B cell (primary cell): ENCODE measurements around the gene BLACAT1. TPM values are rescaled to one million over a fixed set of nuclear protein-coding genes. Genes with fewer than 3 reads are reported as not detected.

Experiments
- ATAC-seq: fragments of 200-7000 bp; cut with Tn5 transposase; one replicate; pipeline ENCODE4 v1.10.0; 2021; ENCODE audit warnings: low read depth, mild to moderate bottlenecking, moderate number of reproducible peaks, moderate library complexity
- CTCF ChIA-PET: fragments of 350-600 bp; sonication (Branson Sonifier 250); formaldehyde crosslinking; loops from one replicate; lab custom pipeline; 2021; ENCODE audit warnings: antibody characterized with exemption, inconsistent platforms; lab: Charles Lee
- POLR2A ChIA-PET: fragments of 350-600 bp; sonication (Branson Sonifier 250); formaldehyde crosslinking; loops from one replicate; lab custom pipeline; 2021; ENCODE audit warnings: antibody characterized with exemption; lab: Charles Lee
- DNase-seq: peaks from one replicate; pipeline ENCODE4 v3.0.0; 2013
- H2AFZ ChIP-seq: 2 replicates; pipeline ENCODE4 v1.6.1; 2012; ENCODE audit warnings: mild to moderate bottlenecking, low read depth, low read length; ENCODE audit not compliant: insufficient read depth, poor library complexity, severe bottlenecking
- H3K27ac ChIP-seq, 2 donors: 1 replicate in 1 of 2; 2 replicates in 1 of 2; pipeline ENCODE4 v1.5.1; 2012 to 2013; ENCODE audit warnings: low read length in 2 of 2, mild to moderate bottlenecking in 2 of 2, moderate library complexity in 1 of 2
- H3K27me3 ChIP-seq, 4 experiments: fragments of 200-600 bp in 1 of 4; sonication (generic) in 1 of 4; replicated peaks in 1 of 4; 1 replicate in 2 of 4; 2 replicates in 2 of 4; pipeline versions ENCODE4 v1.6.1 to v1.7.0; 2013 to 2016; ENCODE audit warnings: low read length in 3 of 4, mild to moderate bottlenecking in 2 of 4, mixed read lengths in 1 of 4, moderate library complexity in 1 of 4; ENCODE audit not compliant: insufficient read depth in 4 of 4, control insufficient read depth in 3 of 4; ENCODE audit errors: control extremely low read depth in 1 of 4
- H3K36me3 ChIP-seq, 2 experiments: replicated peaks in 1 of 2; 1 replicate in 1 of 2; 2 replicates in 1 of 2; pipeline versions ENCODE4 v1.6.1 to v1.7.1; 2013; ENCODE audit warnings: low read length in 1 of 2; ENCODE audit not compliant: insufficient read depth in 2 of 2, control insufficient read depth in 1 of 2; ENCODE audit errors: control extremely low read depth in 1 of 2, extremely low read depth in 1 of 2
- H3K4me1 ChIP-seq, 2 donors: fragments of 200-600 bp in 1 of 2; sonication (generic) in 1 of 2; 1 replicate in 1 of 2; 2 replicates in 1 of 2; pipeline versions ENCODE4 v1.5.1 to v1.6.1; 2013 to 2017; ENCODE audit warnings: low read length in 2 of 2; ENCODE audit not compliant: control insufficient read depth in 2 of 2, insufficient read depth in 2 of 2
- H3K4me2 ChIP-seq: replicated peaks from 2 replicates; pipeline ENCODE3; 2012; ENCODE audit warnings: mild to moderate bottlenecking, low read depth, low read length; ENCODE audit not compliant: poor library complexity, severe bottlenecking
- H3K4me3 ChIP-seq, 5 experiments: fragments of 200-600 bp in 1 of 5; sonication (generic) in 1 of 5; 1 replicate in 3 of 5; 2 replicates in 2 of 5; pipeline versions ENCODE4 v1.5.1 to v1.7.0; 2011 to 2016; ENCODE audit warnings: low read length in 4 of 5, mild to moderate bottlenecking in 4 of 5, low read depth in 2 of 5, control low read depth in 1 of 5, moderate library complexity in 1 of 5; ENCODE audit not compliant: insufficient read depth in 1 of 5; ENCODE audit errors: control extremely low read depth in 1 of 5, extremely low read depth in 1 of 5
- H3K79me2 ChIP-seq: fragments of 200-600 bp; sonication (generic); one replicate; pipeline ENCODE4 v1.6.0; 2016; ENCODE audit warnings: low read length; ENCODE audit not compliant: control insufficient read depth, insufficient read depth
- H3K9ac ChIP-seq: fragments of 200-600 bp; sonication (generic); 2 replicates; pipeline ENCODE4 v1.6.1; 2017; ENCODE audit warnings: mild to moderate bottlenecking, low read length, moderate library complexity
- H3K9me3 ChIP-seq, 3 donors: one replicate each; pipeline versions ENCODE4 v1.6.1 to v1.7.1; 2013; ENCODE audit warnings: low read length in 2 of 3; ENCODE audit not compliant: control insufficient read depth in 2 of 3, insufficient read depth in 1 of 3; ENCODE audit errors: control extremely low read depth in 1 of 3
- H4K20me1 ChIP-seq: 2 replicates; pipeline ENCODE4 v1.6.0; 2012; ENCODE audit warnings: mild to moderate bottlenecking, low read length; ENCODE audit not compliant: insufficient read depth, control insufficient read depth, poor library complexity, severe bottlenecking
- H3K27ac Mint-ChIP-seq: one replicate; pipeline ENCODE4 v1.8.0; 2021; ENCODE audit warnings: mixed read lengths
- H3K27me3 Mint-ChIP-seq: one replicate; pipeline ENCODE4 v1.8.0; 2021; ENCODE audit warnings: mixed read lengths
- H3K4me1 Mint-ChIP-seq: one replicate; pipeline ENCODE4 v1.8.0; 2021; ENCODE audit warnings: mixed read lengths
- H3K4me3 Mint-ChIP-seq: one replicate; pipeline ENCODE4 v1.8.0; 2021; ENCODE audit warnings: mixed read lengths
- H3K9me3 Mint-ChIP-seq: one replicate; pipeline ENCODE4 v1.8.0; 2022; ENCODE audit warnings: mixed read lengths; ENCODE audit not compliant: insufficient read depth
- EZH2 ChIP-seq: IDR thresholded peaks from 2 replicates; pipeline ENCODE4 v1.6.1; 2012; ENCODE audit warnings: borderline replicate concordance, low read depth, mild to moderate bottlenecking, moderate library complexity, low read length; ENCODE audit not compliant: insufficient read depth, poor library complexity, severe bottlenecking
- WGBS: methylation state at CpG from one replicate; pipeline ENCODE4 v1.1.5; 2013; ENCODE audit warnings: missing lambda C conversion rate; ENCODE audit not compliant: insufficient coverage; 5-methylcytosine and 5-hydroxymethylcytosine counted together
- intact Hi-C: fragments of 100-400 bp; cut with micrococcal nuclease; formaldehyde crosslinking; loops from one replicate; pipeline ENCODE4 v1.10.0; 2022
- polyA plus RNA-seq: library from polyadenylated mRNA; depleted of rRNA; stranded (reverse); fragments of >200 nt; gene quantifications from 2 replicates; pipeline ENCODE4 v1.2.3, GENCODE V29; 2012
- total RNA-seq, 2 donors: library from RNA; stranded (reverse); fragments of 120-200 nt in 1 of 2; gene quantifications; 1 replicate in 1 of 2; 2 replicates in 1 of 2; pipeline versions ENCODE4 v1.2.3 to v1.2.4, GENCODE V29; 2013 to 2022
- TF ChIP-seq, protein P1 (sequence below): fragments of 200-600 bp; IDR thresholded peaks from one replicate; pipeline ENCODE4 v1.8.0; 2022; ENCODE audit warnings: antibody characterized with exemption, mild to moderate bottlenecking

The BLACAT1 gene
- total and polyA plus RNA-seq, 2 donors (not counting 1 experiment from before 2014, with no cell fraction given), result 0.03 TPM; not detected in 1

GRCh38 chr1:205497351-205497750, 41.5 kb upstream of the BLACAT1 start:
- Histone ChIP-seq H3K4me2 (no peak overlapping the region), H3K9ac (no peak overlapping the region), H3K27ac (no peak overlapping the region), H3K27me3 (peaks cover 0 to 28% (median 9%) of the 10 kb centered on the region in 4 experiments), H3K4me1 (no peaks in the 10 kb centered on the region), H3K36me3 (no peaks in the 10 kb centered on the region), H3K9me3 (no peaks in the 10 kb centered on the region), H3K79me2 (no peaks in the 10 kb centered on the region), H3K4me3 (no peak overlapping the region), H4K20me1 (no peaks in the 10 kb centered on the region), H2AFZ (no peak overlapping the region)
- ChIA-PET CTCF (interaction anchor here (3.0 to 6.7 kb wide), 3 partner anchors 10 to 143 kb away, joined by 10 to 46 read pairs (median 20); no protein-coding TSS in a partner anchor), POLR2A (no interaction called here)
- H3K4me3 Mint-ChIP-seq, result no peak overlapping the region
- TF ChIP-seq EZH2, result no peak
- TF ChIP-seq, protein P1, sequence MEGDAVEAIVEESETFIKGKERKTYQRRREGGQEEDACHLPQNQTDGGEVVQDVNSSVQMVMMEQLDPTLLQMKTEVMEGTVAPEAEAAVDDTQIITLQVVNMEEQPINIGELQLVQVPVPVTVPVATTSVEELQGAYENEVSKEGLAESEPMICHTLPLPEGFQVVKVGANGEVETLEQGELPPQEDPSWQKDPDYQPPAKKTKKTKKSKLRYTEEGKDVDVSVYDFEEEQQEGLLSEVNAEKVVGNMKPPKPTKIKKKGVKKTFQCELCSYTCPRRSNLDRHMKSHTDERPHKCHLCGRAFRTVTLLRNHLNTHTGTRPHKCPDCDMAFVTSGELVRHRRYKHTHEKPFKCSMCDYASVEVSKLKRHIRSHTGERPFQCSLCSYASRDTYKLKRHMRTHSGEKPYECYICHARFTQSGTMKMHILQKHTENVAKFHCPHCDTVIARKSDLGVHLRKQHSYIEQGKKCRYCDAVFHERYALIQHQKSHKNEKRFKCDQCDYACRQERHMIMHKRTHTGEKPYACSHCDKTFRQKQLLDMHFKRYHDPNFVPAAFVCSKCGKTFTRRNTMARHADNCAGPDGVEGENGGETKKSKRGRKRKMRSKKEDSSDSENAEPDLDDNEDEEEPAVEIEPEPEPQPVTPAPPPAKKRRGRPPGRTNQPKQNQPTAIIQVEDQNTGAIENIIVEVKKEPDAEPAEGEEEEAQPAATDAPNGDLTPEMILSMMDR, result no peak
- intact Hi-C loops, result no loop called here
- no peaks in the 10 kb centered on the region for H3K9me3 Mint-ChIP-seq
- DNase-seq (no peak), ATAC-seq (no peak)
- no peak overlapping the region for H3K27ac Mint-ChIP-seq
- no peaks in the 10 kb centered on the region for H3K4me1 Mint-ChIP-seq
- 87% methylated on average over 5 of the region's 7 CpGs for WGBS
- H3K27me3 Mint-ChIP-seq, result peaks cover 42% of the 10 kb centered on the region

DNA sequence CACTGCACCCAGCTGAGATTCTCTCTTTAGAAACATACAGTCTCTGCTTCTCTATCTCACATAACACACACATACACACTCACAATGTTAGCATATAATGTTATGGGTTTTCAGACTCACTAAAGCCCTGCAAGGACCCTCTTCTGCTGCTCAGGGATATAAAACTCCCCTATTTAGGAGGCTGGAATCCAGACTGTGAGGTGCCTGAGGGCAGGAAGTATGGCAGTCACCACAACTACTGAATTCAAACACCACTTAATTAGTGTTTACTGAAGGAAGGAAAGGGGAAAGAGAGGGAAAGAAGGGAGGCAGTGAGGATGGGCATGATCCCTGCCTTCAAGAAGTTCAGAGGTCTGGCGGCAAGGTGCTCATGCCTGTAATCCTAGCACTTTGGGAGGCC, 40.8 kb upstream of the BLACAT1 start:
- intact Hi-C loops, result no loop called here
- H3K27me3 Mint-ChIP-seq, result peaks cover 48% of the 10 kb centered on the region
- Histone ChIP-seq H2AFZ (no peak overlapping the region), H3K9me3 (no peaks in the 10 kb centered on the region), H4K20me1 (no peaks in the 10 kb centered on the region), H3K27me3 (peaks cover 0 to 33% (median 9%) of the 10 kb centered on the region in 4 experiments), H3K36me3 (no peaks in the 10 kb centered on the region), H3K79me2 (no peaks in the 10 kb centered on the region), H3K27ac (no peak overlapping the region), H3K4me3 (no peak overlapping the region), H3K4me2 (no peak overlapping the region), H3K4me1 (no peaks in the 10 kb centered on the region), H3K9ac (no peak overlapping the region)
- H3K27ac Mint-ChIP-seq, result no peak overlapping the region
- no peak for TF ChIP-seq EZH2
- TF ChIP-seq, protein P1, result no peak
- H3K4me1 Mint-ChIP-seq, result no peaks in the 10 kb centered on the region
- H3K4me3 Mint-ChIP-seq, result no peak overlapping the region
- POLR2A ChIA-PET, result interaction anchor here (0.6 kb wide), 1 partner anchor 8 kb away, joined by 6 read pairs; the partner anchor contains the start of gene CDK18
- ATAC-seq (no peak), DNase-seq (no peak)
- no peaks in the 10 kb centered on the region for H3K9me3 Mint-ChIP-seq
- CTCF ChIA-PET, result interaction anchor here (3.0 to 6.7 kb wide), 2 partner anchors 10 to 143 kb away, joined by 10 to 46 read pairs; no protein-coding TSS in a partner anchor
- 100% methylated on average over 1 of the region's 1 CpG for WGBS
